ENCODE results near the gene COL6A1.
"Not testable (repeated sequence)": the region's sequence is repeated elsewhere in the genome, so short reads cannot be mapped to it uniquely, and the experiment has no call there.

Gene COL6A1

DNA sequence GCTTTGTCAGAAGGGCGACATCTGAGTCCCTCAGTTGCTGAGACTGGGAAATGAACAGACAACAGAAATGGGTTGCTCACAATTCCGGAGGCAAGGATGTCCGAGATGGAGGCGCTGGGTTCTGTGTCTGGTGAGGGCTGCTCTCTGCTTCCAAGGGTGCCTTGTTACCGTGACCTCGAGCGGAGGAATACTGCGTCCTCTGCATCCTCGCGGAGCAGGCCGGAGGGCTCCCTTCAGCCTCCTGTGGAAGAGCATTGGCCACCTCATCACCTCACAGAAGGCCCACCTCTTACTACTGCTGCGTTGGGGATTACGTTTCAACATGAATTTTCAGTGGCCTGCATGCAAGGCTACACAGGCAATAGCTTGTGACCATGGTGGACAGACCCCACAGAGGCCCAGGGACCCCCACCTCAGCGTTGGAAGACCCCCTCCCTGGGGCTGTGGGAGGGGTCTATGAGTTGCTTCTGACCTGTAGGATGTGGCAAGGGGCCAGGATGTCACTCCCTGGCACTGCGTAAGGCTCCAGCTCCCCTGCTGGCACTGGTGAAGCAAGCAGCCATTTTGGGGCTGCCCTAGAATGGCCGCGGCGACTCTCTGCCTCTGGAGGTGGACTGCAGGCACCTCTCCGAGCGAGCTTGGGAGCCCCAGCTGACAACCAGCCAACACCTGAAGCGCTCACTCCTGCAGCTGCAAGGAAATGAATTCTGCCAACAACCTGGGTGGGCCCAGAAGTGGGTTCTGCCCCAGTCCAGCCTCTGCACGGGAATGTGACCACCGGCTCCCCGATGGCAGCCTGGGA lies 36.3 kb upstream of the COL6A1 start:
- DNase-seq, result no peak

DNA sequence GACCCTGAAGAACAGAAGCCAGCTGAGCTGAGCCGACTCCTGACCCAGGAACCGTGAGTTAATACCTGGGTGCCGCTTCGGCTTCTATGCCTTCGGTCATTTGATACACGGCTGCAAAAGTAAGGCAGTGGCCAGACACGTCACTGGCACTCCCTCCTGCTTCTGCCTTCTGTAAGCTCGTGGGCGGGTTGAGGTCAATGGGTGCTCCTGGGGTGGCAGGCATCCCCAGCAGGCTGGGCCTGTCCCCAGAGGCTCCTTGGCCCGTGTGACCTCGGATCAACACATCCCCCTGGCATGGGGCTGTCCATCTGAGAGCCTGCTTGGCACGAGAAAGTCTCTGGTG lies 35.7 kb upstream of the COL6A1 start:
- no peak for DNase-seq

- no peak for DNase-seq
Measured at GRCh38 chr21:45947296-45947695, 34.3 kb upstream of the COL6A1 start.

- no peak for DNase-seq
Measured at GRCh38 chr21:45947716-45948255, 33.8 kb upstream of the COL6A1 start.

- DNase-seq, result peak in 1 of 2 experiments; percentile 34
Measured at GRCh38 chr21:45948576-45949141, 32.9 kb upstream of the COL6A1 start.

DNA sequence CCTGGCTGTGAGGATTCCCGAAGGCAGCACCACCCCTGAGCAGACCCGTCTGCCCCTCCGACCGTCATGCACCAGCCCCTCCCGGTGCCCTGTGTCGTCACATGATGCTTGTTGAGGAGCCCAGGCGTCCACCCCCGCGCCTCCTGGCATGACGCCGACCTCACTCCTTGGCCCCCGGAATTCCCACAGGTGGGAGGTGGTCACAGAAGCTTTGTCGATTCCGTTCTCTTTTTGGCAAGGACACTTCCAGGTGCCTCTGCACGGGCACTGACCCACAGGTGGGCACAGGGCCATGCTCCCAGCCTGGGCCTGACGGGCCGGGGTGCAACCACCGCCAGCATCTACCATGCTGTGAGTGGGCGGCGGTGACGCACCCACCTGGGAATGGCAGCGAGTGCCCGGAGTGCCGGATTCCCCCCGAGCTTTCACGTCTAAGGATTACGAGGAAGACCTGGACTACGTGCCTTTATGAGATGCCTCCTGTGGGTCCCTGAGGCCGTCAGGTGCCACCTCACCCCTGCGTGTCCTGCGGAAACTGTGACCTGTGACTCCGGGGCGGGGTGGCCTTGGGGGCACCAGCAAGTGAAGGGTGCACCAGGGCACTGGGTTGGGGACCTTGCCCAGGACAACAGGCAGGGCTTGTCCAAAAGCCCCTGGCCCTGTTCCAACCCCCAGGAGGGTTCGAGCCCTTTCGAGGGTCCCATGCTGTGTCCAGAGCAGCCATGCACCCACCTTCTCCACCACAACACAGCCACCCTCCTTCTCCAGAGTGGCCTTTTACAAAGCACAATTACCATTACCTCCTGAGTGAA lies 31.4 kb upstream of the COL6A1 start:
- no peak for DNase-seq

DNA sequence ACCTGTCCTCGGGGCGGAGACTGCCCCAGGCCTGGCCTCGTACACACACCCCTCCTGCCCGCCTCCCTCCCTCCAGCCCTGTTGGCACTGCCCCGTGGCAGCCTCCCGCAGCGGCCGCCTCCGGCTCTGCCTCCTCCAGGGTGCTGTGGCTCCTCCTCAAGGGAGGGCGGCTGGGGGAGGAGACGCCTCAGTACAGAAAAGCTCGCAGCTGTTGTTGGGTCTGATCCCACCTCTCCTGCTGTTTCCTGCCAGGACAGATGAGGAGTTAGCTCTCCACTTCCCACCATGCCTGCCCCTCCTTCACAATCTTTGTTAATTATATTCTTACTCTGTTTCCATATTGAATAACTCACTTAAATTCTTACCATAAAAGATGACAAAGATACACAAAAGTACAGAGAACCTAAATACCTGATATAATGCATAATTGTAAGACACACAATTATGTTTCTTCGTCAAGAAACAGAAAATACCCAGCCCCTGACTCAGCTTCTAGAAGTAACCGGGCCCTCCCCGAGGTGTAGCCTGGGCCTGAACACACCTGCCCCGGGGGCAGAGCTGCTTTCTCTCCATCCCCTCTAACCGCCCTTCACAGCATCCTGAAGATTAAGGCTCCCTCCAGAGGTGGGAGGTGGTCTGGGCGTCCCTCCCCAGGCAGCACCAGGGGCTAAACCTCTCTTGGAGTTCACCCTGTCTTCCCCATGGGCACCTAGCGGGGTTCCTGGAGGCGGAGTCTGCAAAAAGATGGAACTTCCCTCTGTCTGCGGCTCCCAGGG lies 30.6 kb upstream of the COL6A1 start:
- no peak for DNase-seq

DNA sequence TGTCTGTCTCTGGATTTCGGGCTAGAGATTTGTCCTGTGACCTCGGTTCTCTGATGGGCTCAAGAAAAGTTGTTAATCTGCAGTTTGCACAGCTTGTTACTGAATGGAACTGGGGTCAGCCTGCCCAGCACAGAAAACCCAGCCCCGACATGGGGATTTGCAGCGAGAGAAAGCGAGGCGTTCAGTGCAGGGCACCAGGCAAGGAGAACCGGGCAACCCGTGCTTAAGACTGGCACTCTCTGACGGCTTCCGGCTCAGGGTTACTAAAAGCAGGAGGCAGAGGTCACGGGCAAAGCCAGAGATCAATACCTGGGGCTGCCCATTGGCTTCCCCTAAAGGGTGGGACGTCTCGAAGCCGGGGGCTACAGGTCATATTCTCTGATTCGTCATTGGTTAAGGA lies 29.9 kb upstream of the COL6A1 start:
- DNase-seq, result no peak

- not testable (repeated sequence) for DNase-seq
Measured at GRCh38 chr21:45952527-45952926, 29.0 kb upstream of the COL6A1 start.

- no peak for DNase-seq
Measured at GRCh38 chr21:45952974-45953373, 28.6 kb upstream of the COL6A1 start.

DNA sequence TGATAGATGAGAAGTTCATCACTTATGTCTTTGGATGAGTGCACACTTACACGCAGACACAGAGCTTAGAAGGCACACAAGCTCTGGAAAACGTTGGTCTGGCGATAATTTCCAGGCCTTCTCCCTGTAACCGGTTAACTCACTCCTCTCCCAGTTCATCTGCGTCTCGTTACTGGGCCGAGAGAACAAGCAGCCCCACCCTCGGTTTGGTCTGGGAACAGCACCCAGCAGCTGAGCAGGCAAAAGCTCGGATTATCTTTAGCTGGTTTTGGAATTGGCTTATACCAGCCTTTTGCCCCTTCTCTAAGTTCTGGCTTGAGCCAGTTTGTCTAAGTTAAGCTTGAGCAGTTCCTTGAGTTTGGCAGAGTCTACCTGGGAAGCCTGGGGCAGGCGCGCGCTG lies 27.3 kb upstream of the COL6A1 start:
- peak in 1 of 2 experiments; percentile 59 for DNase-seq

- DNase-seq, result no peak
Measured at GRCh38 chr21:45954921-45955320, 26.6 kb upstream of the COL6A1 start.

- no peak for DNase-seq
Measured at GRCh38 chr21:45957551-45957950, 24.0 kb upstream of the COL6A1 start.

DNA sequence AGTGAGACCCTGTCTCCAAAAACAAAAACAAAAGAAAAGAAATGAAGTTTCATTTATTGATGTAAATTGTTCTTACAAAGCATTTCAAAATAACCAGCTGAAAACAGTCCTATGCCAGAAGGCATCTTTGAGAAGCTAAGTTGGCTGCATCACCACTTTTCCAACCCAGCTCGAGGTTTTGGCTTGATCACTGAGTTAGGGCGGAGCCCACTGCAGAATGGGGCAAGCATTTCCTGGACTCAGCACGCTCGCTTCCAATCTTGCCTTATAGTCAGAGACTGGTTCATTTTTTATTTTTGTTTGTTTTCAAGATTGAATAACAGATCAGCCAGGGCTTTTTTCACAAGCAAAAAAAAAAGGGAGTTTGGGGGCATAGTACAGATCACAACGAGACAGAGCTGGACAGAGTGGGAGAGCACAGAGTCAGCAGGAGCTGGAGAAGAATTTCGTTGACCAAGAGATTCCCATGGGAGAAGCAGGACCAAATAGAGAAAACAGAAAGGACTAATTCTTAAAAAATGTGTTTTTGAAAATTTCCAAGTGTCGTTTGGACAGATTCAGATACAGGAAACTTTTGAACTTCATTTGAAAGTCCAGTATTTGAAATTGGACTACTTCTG lies 23.5 kb upstream of the COL6A1 start:
- DNase-seq, result no peak

- peak; percentile 32 to 66 for DNase-seq
Measured at GRCh38 chr21:45959182-45959581, 22.4 kb upstream of the COL6A1 start.

GRCh38 chr21:45959779-45960390 lies 21.7 kb upstream of the COL6A1 start:
- DNase-seq, result no peak

- DNase-seq, result not testable (repeated sequence)
Measured at GRCh38 chr21:45961408-45961807, 20.2 kb upstream of the COL6A1 start.

DNA sequence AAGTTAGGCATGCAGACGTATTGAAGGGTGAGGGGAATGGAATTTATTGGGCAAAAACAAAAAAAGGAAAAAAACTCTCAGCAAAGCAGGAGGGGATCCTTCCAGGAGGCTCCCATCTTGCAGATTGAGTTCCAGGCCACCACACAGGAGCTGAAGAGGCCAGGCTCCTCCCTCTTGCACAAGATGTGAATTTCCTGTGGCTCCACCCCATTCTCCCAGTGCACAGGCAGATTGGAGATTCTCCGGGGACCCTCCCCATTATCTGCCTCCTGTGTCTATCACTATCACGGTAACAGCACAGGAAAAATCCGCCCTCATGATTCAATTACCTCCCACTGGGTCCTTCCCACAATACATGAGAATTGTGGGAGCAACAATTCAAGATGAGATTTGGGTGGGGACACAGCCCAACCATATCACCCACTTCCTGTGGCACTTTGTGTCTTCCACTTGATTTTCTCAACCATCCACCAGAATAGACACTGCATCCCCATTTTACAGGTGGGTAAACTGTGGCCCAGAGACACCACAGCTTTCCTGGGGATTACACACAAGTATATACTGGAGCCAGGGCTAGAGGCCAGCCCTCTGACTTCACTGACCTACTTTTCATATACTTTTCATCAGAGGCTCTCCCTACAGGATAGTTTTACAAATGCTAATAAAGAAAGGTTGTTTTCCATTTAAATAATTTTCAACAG lies 18.9 kb upstream of the COL6A1 start:
- DNase-seq, result no peak

- DNase-seq, result no peak
Measured at GRCh38 chr21:45963232-45963570, 18.4 kb upstream of the COL6A1 start.

- DNase-seq, result no peak
Measured at GRCh38 chr21:45964649-45965048, 16.9 kb upstream of the COL6A1 start.

DNA sequence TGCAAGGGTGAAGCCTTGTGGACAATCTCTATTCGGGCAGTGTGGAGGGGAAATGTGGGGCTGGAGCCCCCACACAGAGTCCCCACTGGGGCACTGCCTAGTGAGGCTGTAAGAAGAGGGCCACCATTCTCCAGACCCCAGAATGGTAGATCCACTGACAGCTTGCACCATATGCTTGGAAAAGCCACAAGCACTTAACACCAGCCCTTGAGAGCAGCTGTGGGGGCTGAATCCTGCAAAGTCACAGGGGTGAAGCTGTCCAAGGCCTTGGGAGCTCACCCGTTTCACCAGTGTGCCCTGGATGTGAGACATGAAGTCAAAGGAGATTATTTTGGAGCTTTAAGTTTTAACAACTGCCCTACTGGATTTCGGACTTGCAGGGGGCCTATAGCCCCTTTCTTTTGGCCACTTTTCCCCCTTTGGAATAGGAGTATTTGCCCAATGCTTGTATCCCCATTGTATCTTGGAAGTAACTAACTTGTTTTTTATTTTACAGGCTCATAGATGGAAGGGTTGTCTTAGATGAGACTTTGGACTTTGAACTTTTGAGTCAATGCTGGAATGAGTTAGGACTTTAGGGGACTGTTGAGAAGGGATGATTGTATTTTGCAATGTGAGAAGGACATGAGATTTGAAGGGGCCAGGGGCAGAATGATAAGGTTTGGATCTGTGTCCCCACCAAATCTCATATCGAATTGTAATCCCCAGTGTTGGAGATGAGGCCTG lies 16.3 kb upstream of the COL6A1 start:
- DNase-seq, result no peak
